Fibroblast of lung (primary cell): ENCODE results near the gene BABAM2. TPM values are rescaled to one million over a fixed set of nuclear protein-coding genes. Genes with fewer than 3 reads are reported as not detected.

Experiments used
- DNase-seq, 2 donors: peaks; one replicate each; pipeline versions ENCODE4 v3.0.0 to v3.0.0-alpha.2; 2010; ENCODE audit warnings: low read depth in 2 of 2
- H2AFZ ChIP-seq: 2 replicates; pipeline ENCODE4 v1.5.1; 2012; ENCODE audit warnings: low read length, control low read depth, inconsistent platforms
- H3K27ac ChIP-seq: 2 replicates; pipeline ENCODE4 v1.5.1; 2011; ENCODE audit warnings: low read length, control low read depth; ENCODE audit not compliant: insufficient read depth
- H3K27me3 ChIP-seq: 2 replicates; pipeline ENCODE4 v1.5.1; 2011; ENCODE audit warnings: mild to moderate bottlenecking, low read length; ENCODE audit not compliant: control insufficient read depth, insufficient read depth
- H3K36me3 ChIP-seq: 2 replicates; pipeline ENCODE4 v1.5.1; 2011; ENCODE audit warnings: low read length; ENCODE audit not compliant: control insufficient read depth, insufficient read depth
- H3K4me1 ChIP-seq: 2 replicates; pipeline ENCODE4 v1.5.1; 2011; ENCODE audit warnings: low read length; ENCODE audit not compliant: control insufficient read depth, insufficient read depth; ENCODE audit errors: extremely low read depth
- H3K4me2 ChIP-seq: 2 replicates; pipeline ENCODE4 v1.5.1; 2011; ENCODE audit warnings: low read length, control low read depth; ENCODE audit not compliant: insufficient read depth; ENCODE audit errors: extremely low read depth
- H3K4me3 ChIP-seq, 4 experiments: fragments of 200-600 bp in 1 of 4; sonication (generic) in 1 of 4; replicated peaks in 1 of 4; 2 replicates each; pipeline ENCODE4 v1.5.1; 2011 to 2016; ENCODE audit warnings: low read length in 4 of 4, low read depth in 3 of 4, mild to moderate bottlenecking in 3 of 4, control low read depth in 2 of 4, inconsistent platforms in 1 of 4, mixed read lengths in 1 of 4; ENCODE audit not compliant: insufficient read depth in 1 of 4; ENCODE audit errors: control extremely low read depth in 1 of 4
- H3K79me2 ChIP-seq: 2 replicates; pipeline ENCODE4 v1.5.1; 2012; ENCODE audit warnings: mild to moderate bottlenecking, low read length, inconsistent platforms; ENCODE audit not compliant: control insufficient read depth, insufficient read depth
- H3K9ac ChIP-seq: 2 replicates; pipeline ENCODE4 v1.5.1; 2011; ENCODE audit warnings: mild to moderate bottlenecking, low read length, control low read depth; ENCODE audit not compliant: insufficient read depth
- H3K9me3 ChIP-seq: 2 replicates; pipeline ENCODE4 v1.5.1; 2012; ENCODE audit warnings: low read depth, low read length; ENCODE audit not compliant: control insufficient read depth, insufficient read depth
- H4K20me1 ChIP-seq: 2 replicates; pipeline ENCODE4 v1.5.1; 2011; ENCODE audit warnings: low read length; ENCODE audit not compliant: control insufficient read depth, insufficient read depth; ENCODE audit errors: extremely low read depth
- CTCF ChIP-seq, 2 donors: IDR thresholded peaks in 1 of 2; conservative IDR thresholded peaks in 1 of 2; 1 replicate in 1 of 2; 2 replicates in 1 of 2; pipeline ENCODE4 v1.5.1; 2011 to 2012; ENCODE audit warnings: low read length in 2 of 2, control low read depth in 1 of 2, inconsistent platforms in 1 of 2, low read depth in 1 of 2, mild to moderate bottlenecking in 1 of 2
- EZH2 ChIP-seq: IDR thresholded peaks from 2 replicates; pipeline ENCODE4 v1.5.1; 2012; ENCODE audit warnings: low read length, control low read depth, mild to moderate bottlenecking; ENCODE audit errors: missing control alignments
- polyA plus RNA-seq, 2 donors: library from polyadenylated mRNA; depleted of rRNA in 1 of 2; stranded (reverse) in 1 of 2; unstranded in 1 of 2; fragments of >200 nt; gene quantifications; 2 replicates each; pipeline ENCODE4 v1.2.1, GENCODE V29; 2011 to 2012; ENCODE audit warnings: missing spikeins in 1 of 2
- total RNA-seq: library from RNA; depleted of rRNA; stranded (reverse); fragments of >200 nt; gene quantifications from 2 replicates; pipeline ENCODE4 v1.2.1, GENCODE V29; 2014

BABAM2 gene
- total and polyA plus RNA-seq, 2 donors (not counting 1 experiment from before 2014, with no cell fraction given) = 25.6 to 33.4 TPM

GRCh38 chr2:28367667-28368356 is 477.3 kb downstream of the BABAM2 start:
- H3K27ac ChIP-seq = no peak overlapping the region
- DNase-seq = no peak
- TF ChIP-seq EZH2 (no peak), CTCF (conservative IDR thresholded peaks at IDR 0.05 in 1 of 2, IDR thresholded peaks at IDR 0.05 in 1 of 2; ENCODE audit: low read depth in 1 of 2, low read length in 2 of 2) (no peak)
- no peaks in the 10 kb centered on the region for H4K20me1 ChIP-seq
- peaks cover 2% of the 10 kb centered on the region for H3K4me1 ChIP-seq
- H3K4me2 ChIP-seq = no peak overlapping the region
- no peaks in the 10 kb centered on the region for H3K36me3 ChIP-seq
- peaks cover 2% of the 10 kb centered on the region for H3K27me3 ChIP-seq
- H2AFZ ChIP-seq = no peak overlapping the region
- no peak overlapping the region for H3K9ac ChIP-seq
- H3K4me3 ChIP-seq = no peak overlapping the region
- no peaks in the 10 kb centered on the region for H3K79me2 ChIP-seq
- H3K9me3 ChIP-seq = no peaks in the 10 kb centered on the region

GRCh38 chr2:28368357-28368798 is 477.8 kb downstream of the BABAM2 start:
- no peak overlapping the region for H3K9ac ChIP-seq
- H3K4me3 ChIP-seq = no peak overlapping the region
- H4K20me1 ChIP-seq = no peaks in the 10 kb centered on the region
- no peaks in the 10 kb centered on the region for H3K79me2 ChIP-seq
- H3K27ac ChIP-seq = no peak overlapping the region
- TF ChIP-seq EZH2 (no peak), CTCF (conservative IDR thresholded peaks at IDR 0.05 in 1 of 2, IDR thresholded peaks at IDR 0.05 in 1 of 2; ENCODE audit: low read depth in 1 of 2, low read length in 2 of 2) (no peak)
- no peak overlapping the region for H2AFZ ChIP-seq
- no peaks in the 10 kb centered on the region for H3K36me3 ChIP-seq
- DNase-seq = no peak
- no peaks in the 10 kb centered on the region for H3K9me3 ChIP-seq
- H3K27me3 ChIP-seq = peaks cover 2% of the 10 kb centered on the region
- no peak overlapping the region for H3K4me2 ChIP-seq
- peaks cover 2% of the 10 kb centered on the region for H3K4me1 ChIP-seq

DNA sequence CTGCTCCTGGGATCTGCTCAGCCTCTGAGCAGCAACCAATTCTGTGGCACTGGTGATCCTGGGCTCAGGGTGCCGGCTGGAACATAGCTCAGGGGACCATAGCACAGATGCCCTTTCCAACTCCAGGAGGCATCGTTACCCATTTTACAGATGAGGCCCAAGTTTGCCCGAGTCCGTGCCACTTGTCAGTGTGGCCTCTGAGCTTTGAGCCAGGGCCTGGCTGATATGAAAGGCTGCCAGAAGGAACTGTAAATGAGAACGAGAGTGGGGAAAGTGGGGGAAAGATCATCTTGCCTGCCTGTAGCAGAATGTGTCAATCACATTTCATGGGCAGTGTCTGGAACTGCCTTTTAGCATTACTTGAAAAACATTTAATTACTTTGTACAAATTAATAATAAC is 478.8 kb downstream of the BABAM2 start:
- Histone ChIP-seq H3K9me3 (no peaks in the 10 kb centered on the region), H3K4me3 (no peak overlapping the region), H3K36me3 (no peaks in the 10 kb centered on the region), H3K9ac (no peak overlapping the region), H3K4me1 (peaks cover 2% of the 10 kb centered on the region), H3K27me3 (peaks cover 2% of the 10 kb centered on the region), H3K79me2 (no peaks in the 10 kb centered on the region), H2AFZ (no peak overlapping the region), H4K20me1 (no peaks in the 10 kb centered on the region), H3K27ac (no peak overlapping the region), H3K4me2 (no peak overlapping the region)
- TF ChIP-seq CTCF (conservative IDR thresholded peaks at IDR 0.05 in 1 of 2, IDR thresholded peaks at IDR 0.05 in 1 of 2; ENCODE audit: low read depth in 1 of 2, low read length in 2 of 2) (no peak), EZH2 (no peak)
- no peak for DNase-seq
